Subcutaneous abdominal adipose tissue (tissue), 5 donors: ENCODE data around the gene SLC29A4.
"Not testable (repeated sequence)": the region's sequence is repeated elsewhere in the genome, so short reads cannot be mapped to it uniquely, and the experiment has no call there.

Experiments used
- H3K27ac ChIP-seq: one replicate; pipeline ENCODE4 v1.7.0; 2013; ENCODE audit warnings: low read depth, mild to moderate bottlenecking, inconsistent platforms, low read length, moderate library complexity
- H3K27me3 ChIP-seq, 5 donors: one replicate each; pipeline ENCODE4 v1.7.0; 2013; ENCODE audit warnings: low read length in 5 of 5, inconsistent platforms in 1 of 5; ENCODE audit not compliant: control insufficient read depth in 5 of 5, insufficient read depth in 4 of 5
- H3K36me3 ChIP-seq, 5 donors: one replicate each; pipeline ENCODE4 v1.7.0; 2013; ENCODE audit warnings: low read length in 5 of 5; ENCODE audit not compliant: control insufficient read depth in 5 of 5, insufficient read depth in 5 of 5
- H3K4me1 ChIP-seq, 5 donors: one replicate each; pipeline ENCODE4 v1.7.0; 2013; ENCODE audit warnings: low read length in 5 of 5, mild to moderate bottlenecking in 3 of 5, moderate library complexity in 1 of 5; ENCODE audit not compliant: control insufficient read depth in 5 of 5, insufficient read depth in 5 of 5
- H3K4me3 ChIP-seq, 5 donors: one replicate each; pipeline ENCODE4 v1.7.0; 2013; ENCODE audit warnings: low read length in 5 of 5, low read depth in 1 of 5
- H3K9ac ChIP-seq, 5 donors: one replicate each; pipeline ENCODE4 v1.7.0; 2013; ENCODE audit warnings: low read length in 5 of 5, mild to moderate bottlenecking in 4 of 5, moderate library complexity in 3 of 5
- H3K9me3 ChIP-seq, 5 donors: one replicate each; pipeline ENCODE4 v1.7.0; 2013; ENCODE audit warnings: low read length in 5 of 5; ENCODE audit not compliant: control insufficient read depth in 5 of 5
- donor health status: healthy.
- donor health status: healthy.
- donor health status: healthy.
- donor health status: healthy.
- donor health status: healthy.

The SLC29A4 gene

DNA sequence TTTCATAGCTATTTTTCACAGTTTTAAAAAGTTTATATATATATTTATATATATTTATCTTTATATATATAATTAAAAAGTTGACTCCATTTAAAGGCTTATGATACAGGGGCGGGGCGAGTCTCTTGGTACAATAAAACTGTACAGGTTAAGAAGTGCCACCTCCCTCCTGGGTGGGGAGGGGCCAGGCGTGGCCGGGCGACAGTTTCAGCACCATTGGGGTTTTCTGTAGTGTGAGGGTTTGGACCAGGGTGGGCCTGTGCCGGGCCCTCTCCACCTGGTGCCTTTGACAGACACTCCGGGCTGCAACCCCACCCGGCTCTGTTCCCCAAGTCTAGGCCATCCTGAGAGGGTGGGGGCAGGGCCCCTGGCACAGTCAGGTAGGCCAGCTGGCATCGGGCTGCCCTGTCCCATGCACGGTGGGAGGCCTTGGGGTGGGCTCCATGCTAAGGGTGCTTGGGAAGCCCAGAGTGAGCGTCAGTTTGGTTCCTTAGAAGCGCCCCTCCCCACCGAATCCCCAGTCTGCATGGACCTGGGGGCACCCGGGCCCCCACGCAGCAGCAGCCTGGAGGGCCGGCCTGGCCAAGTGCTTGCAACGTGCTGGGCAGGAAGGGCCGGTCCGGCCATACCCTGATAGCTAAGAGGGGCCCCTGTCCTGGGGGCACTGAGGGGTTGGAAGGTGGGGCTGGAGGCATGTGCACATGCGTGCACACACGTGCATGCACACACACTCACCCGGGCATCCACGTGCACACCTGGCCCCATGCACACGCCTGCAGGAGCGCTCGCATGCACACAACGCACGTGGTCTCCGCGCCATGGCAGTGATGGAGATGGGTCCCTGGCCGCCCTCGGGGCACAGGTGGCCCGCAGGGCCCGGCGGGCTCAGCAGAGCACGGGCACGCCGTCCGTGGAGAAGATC is 24.7 kb downstream of the SLC29A4 start:
- H3K4me1 ChIP-seq, H3K4me3 ChIP-seq, H3K27me3 ChIP-seq, H3K9ac ChIP-seq, H3K9me3 ChIP-seq, H3K27ac ChIP-seq: not testable (repeated sequence)
- H3K36me3 ChIP-seq: peaks cover 0 to 42% (median 36%) of the 10 kb centered on the region in 5 donors

DNA sequence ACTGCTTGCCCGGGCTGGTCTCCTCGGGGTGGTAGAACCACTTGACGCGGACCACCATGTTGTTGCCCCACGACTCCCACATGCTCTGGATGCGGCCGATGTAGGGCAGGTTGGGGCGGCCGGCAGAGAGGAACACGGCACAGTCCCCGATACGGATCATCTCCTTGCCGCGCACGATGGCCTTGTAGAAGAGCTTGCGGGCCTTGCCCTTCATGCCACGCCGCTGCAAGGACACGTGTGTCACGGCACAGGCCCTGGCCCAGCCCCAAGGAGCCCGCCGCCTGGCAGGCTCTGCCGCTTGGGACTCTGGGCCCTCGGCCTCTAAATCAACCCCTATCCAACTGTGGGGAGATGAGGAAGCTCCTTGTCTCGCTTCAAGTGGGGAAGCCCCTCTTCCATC is 26.4 kb downstream of the SLC29A4 start:
- Histone ChIP-seq H3K4me1 (no peaks in the 10 kb centered on the region), H3K9ac (no peak overlapping the region), H3K36me3 (peaks cover 0 to 57% (median 49%) of the 10 kb centered on the region in 5 donors), H3K27me3 (no peaks in the 10 kb centered on the region), H3K4me3 (no peak overlapping the region), H3K27ac (no peak overlapping the region), H3K9me3 (no peaks in the 10 kb centered on the region)

- no peak overlapping the region for H3K4me3 ChIP-seq
- no peak overlapping the region for H3K27ac ChIP-seq
- H3K9ac ChIP-seq: no peak overlapping the region
- H3K27me3 ChIP-seq: no peaks in the 10 kb centered on the region
- H3K4me1 ChIP-seq: no peaks in the 10 kb centered on the region
- H3K36me3 ChIP-seq: peaks cover 0 to 73% (median 62%) of the 10 kb centered on the region in 5 donors
- H3K9me3 ChIP-seq: no peaks in the 10 kb centered on the region
Observed at GRCh38 chr7:5310822-5311405, 28.2 kb downstream of the SLC29A4 start.

DNA sequence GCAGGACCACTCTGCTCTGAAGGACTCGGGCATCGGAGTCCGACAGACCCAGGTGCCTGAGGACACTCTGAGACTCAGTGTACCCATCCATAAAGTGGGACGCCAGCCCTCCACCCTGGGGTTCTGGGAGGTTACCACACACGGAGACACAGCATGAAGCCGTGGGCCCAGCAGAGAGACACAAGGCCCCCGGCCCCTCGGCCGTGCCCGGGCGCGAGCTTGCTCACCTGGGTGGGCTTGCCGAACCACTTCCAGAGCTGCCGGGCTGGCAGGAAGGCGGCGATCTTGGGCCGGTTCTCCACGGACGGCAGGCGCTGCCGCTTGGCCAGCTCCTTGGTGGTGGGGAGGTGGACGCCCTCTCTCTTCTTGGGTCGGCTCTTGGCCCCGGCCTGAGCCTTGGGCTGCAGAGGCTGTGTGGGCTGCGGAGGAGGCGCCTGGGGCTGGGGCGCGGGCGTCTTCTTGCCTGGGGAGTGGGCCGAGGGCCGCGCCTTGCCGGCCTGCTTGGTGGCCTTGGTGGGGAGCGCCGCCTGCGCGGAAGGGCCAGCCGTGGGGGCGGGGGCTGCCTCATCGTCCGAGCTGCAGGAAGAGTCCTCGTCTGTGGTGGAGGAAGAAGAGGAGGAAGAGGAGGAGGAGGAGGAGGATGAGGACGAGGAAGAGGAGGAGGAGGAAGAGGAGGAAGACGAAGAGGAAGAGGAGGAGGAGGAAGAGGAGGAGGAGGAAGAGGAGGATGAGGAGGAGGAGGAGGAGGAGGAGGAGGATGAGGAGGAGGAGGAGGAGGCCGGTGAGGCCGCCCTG is 29.7 kb downstream of the SLC29A4 start:
- H3K27me3 ChIP-seq, H3K27ac ChIP-seq, H3K9me3 ChIP-seq, H3K4me3 ChIP-seq, H3K9ac ChIP-seq, H3K4me1 ChIP-seq: not testable (repeated sequence)
- H3K36me3 ChIP-seq: peaks cover 0 to 82% (median 65%) of the 10 kb centered on the region in 5 donors

GRCh38 chr7:5313076-5313885 is 30.5 kb downstream of the SLC29A4 start:
- H3K4me3 ChIP-seq, H3K27me3 ChIP-seq, H3K4me1 ChIP-seq, H3K9ac ChIP-seq, H3K27ac ChIP-seq, H3K9me3 ChIP-seq: not testable (repeated sequence)
- peaks cover 0 to 75% (median 59%) of the 10 kb centered on the region in 5 donors for H3K36me3 ChIP-seq

- Histone ChIP-seq H3K9me3 (peaks cover 0 to 6% (median 5%) of the 10 kb centered on the region in 5 donors), H3K27me3 (no peaks in the 10 kb centered on the region), H3K4me3 (no peak overlapping the region), H3K36me3 (peaks cover 0 to 77% (median 63%) of the 10 kb centered on the region in 5 donors), H3K9ac (no peak overlapping the region), H3K4me1 (no peaks in the 10 kb centered on the region), H3K27ac (no peak overlapping the region)
Observed at GRCh38 chr7:5314864-5315263, 32.1 kb downstream of the SLC29A4 start.

GRCh38 chr7:5315761-5316160 is 33.0 kb downstream of the SLC29A4 start:
- H3K27ac ChIP-seq: no peak overlapping the region
- peaks cover 0 to 82% (median 68%) of the 10 kb centered on the region in 5 donors for H3K36me3 ChIP-seq
- no peaks in the 10 kb centered on the region for H3K27me3 ChIP-seq
- H3K9me3 ChIP-seq: peaks cover 0 to 6% (median 5%) of the 10 kb centered on the region in 5 donors
- no peak overlapping the region for H3K9ac ChIP-seq
- H3K4me3 ChIP-seq: no peak overlapping the region
- H3K4me1 ChIP-seq: no peaks in the 10 kb centered on the region

DNA sequence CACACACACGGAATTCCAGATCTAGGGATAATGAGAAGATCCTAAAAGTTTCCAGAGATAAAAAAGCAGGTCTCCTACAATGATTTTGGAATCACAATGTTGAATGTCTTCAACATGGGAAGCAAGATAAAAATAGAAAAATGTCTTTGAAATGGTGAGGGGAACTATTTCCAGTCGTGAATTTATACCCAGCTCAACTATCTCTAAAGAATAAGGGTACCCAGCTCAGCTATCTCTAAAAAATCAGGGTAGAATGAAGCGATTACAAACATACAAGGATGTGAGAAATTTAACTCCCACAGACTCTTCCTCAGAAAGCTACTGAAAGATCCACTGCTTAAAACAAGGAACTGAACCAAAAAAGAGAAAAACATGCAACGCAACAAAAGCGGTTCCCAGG is 35.9 kb downstream of the SLC29A4 start:
- not testable (repeated sequence) for H3K27me3 ChIP-seq, H3K4me1 ChIP-seq, H3K27ac ChIP-seq, H3K4me3 ChIP-seq, H3K9me3 ChIP-seq, H3K9ac ChIP-seq
- peaks cover 0 to 74% (median 69%) of the 10 kb centered on the region in 5 donors for H3K36me3 ChIP-seq

DNA sequence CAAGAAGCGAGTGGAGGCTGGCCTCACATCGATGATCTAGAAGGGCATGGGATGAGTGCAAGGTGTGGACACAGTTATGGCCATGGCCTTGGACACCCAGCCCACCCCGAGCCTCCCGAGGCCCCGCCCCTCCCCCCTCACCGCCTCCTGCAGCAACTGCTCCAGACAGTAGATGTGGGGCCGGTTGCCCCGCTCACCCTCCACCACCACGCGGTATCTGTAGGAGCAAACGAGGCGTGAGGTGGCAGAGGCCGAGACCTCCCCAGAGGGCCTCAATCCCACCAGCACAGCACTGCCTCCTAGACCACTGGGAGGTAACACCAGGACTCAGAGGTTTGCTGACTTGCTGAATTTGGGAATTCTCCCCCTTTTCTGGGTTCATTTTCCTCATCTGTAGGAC is 37.6 kb downstream of the SLC29A4 start:
- Histone ChIP-seq H3K27me3 (no peaks in the 10 kb centered on the region), H3K4me3 (no peak overlapping the region), H3K4me1 (peaks cover 0 to 14% (median 5%) of the 10 kb centered on the region in 5 donors), H3K9me3 (peaks cover 0 to 6% (median 5%) of the 10 kb centered on the region in 5 donors), H3K27ac (no peak overlapping the region), H3K9ac (no peak overlapping the region), H3K36me3 (peaks cover 0 to 73% (median 67%) of the 10 kb centered on the region in 5 donors)
